HG03558 (cell line): ENCODE measurements around the gene JADE1.

Experiments used
- ATAC-seq: cut with Tn5 transposase; IDR thresholded peaks from one replicate; pipeline ENCODE4 v1.9.1; 2021; ENCODE audit warnings: moderate number of reproducible peaks; ENCODE audit not compliant: unreplicated experiment; ENCODE audit errors: extremely low read depth

The JADE1 gene

GRCh38 chr4:128868758-128869157 is 59.3 kb downstream of the JADE1 start:
- no peak for ATAC-seq

- no peak for ATAC-seq
Observed at GRCh38 chr4:128869776-128870509, 60.4 kb downstream of the JADE1 start.

- no peak for ATAC-seq
Observed at GRCh38 chr4:128871948-128872347, 62.4 kb downstream of the JADE1 start.

- no peak for ATAC-seq
Observed at GRCh38 chr4:128876200-128876599, 66.7 kb downstream of the JADE1 start.

GRCh38 chr4:128877934-128878333 is 68.4 kb downstream of the JADE1 start:
- no peak for ATAC-seq

- no peak for ATAC-seq
Observed at GRCh38 chr4:128879283-128879682, 69.8 kb downstream of the JADE1 start.

- no peak for ATAC-seq
Observed at GRCh38 chr4:128879971-128880370, 70.5 kb downstream of the JADE1 start.

- no peak for ATAC-seq
Observed at GRCh38 chr4:128880662-128881061, 71.2 kb downstream of the JADE1 start.

- no peak for ATAC-seq
Observed at GRCh38 chr4:128904821-128905220, 95.3 kb downstream of the JADE1 start.

- ATAC-seq = no peak
Observed at GRCh38 chr4:128906581-128906980, 97.1 kb downstream of the JADE1 start.

GRCh38 chr4:128907981-128908380 is 98.5 kb downstream of the JADE1 start:
- no peak for ATAC-seq

- no peak for ATAC-seq
Observed at GRCh38 chr4:128908735-128909134, 99.2 kb downstream of the JADE1 start.

- no peak for ATAC-seq
Observed at GRCh38 chr4:128913228-128913627, 103.7 kb downstream of the JADE1 start.

GRCh38 chr4:128915544-128915943 is 106.0 kb downstream of the JADE1 start:
- ATAC-seq = no peak

- peak; percentile 43 for ATAC-seq
Observed at GRCh38 chr4:128916832-128917231, 107.3 kb downstream of the JADE1 start.

GRCh38 chr4:128917781-128918180 is 108.3 kb downstream of the JADE1 start:
- ATAC-seq = peak; percentile 64

- ATAC-seq = no peak
Observed at GRCh38 chr4:128921954-128922353, 112.5 kb downstream of the JADE1 start.
